Fibroblast of skin of scalp (primary cell): ENCODE measurements around the gene EML4.

Experiments used
- DNase-seq: peaks from one replicate; pipeline ENCODE4 v3.0.0-alpha.2; 2013

EML4 gene

GRCh38 chr2:42227491-42227890 lies 58.3 kb downstream of the EML4 start:
- no peak for DNase-seq

GRCh38 chr2:42228101-42228500 lies 58.9 kb downstream of the EML4 start:
- DNase-seq: no peak

GRCh38 chr2:42229949-42230348 lies 60.8 kb downstream of the EML4 start:
- no peak for DNase-seq

DNA sequence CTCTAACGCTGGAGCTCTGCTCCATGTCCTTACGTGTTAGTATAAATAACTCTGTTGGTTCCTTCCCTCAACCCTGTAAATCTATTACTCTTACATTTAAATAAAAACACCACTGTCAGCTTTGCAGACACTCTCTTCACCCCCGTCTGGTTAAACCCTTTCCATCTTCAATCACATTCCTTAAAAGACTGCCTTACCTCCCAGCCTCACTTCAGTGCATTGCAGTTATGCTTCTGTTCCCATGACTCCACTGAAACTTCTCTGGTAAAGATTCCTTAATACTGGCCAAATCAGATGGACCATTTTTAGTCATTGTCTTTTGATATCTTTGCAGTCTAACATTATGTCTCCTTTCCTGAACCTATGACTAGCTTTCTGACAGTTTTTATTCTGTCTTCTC lies 61.7 kb downstream of the EML4 start:
- DNase-seq: peak; percentile 7

- DNase-seq: no peak
Observed at GRCh38 chr2:42232024-42232423, 62.9 kb downstream of the EML4 start.

- peak; percentile 55 for DNase-seq
Observed at GRCh38 chr2:42233976-42234441, 64.9 kb downstream of the EML4 start.

DNA sequence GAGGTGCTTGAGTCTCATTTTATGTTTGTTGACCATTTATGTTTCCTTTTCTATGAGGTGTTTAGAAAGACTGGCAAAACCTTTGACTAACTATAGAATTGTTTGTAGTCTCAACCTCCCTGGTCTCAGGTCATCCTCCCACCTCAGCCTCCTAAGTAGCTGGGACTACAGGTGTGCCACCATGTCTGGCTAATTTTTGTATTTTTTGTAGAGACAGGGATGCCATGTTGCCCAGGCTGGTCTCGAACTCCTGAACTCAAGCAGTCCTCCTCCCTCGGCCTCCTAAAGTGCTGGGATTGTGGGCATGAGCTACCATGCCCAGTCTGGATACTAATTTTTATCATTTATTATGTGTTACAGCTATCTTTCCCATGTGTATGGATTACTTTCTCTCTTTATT lies 67.8 kb downstream of the EML4 start:
- no peak for DNase-seq

- DNase-seq: peak; percentile 27
Observed at GRCh38 chr2:42238644-42239288, 69.6 kb downstream of the EML4 start.

GRCh38 chr2:42239289-42239661 lies 70.1 kb downstream of the EML4 start:
- DNase-seq: no peak

DNA sequence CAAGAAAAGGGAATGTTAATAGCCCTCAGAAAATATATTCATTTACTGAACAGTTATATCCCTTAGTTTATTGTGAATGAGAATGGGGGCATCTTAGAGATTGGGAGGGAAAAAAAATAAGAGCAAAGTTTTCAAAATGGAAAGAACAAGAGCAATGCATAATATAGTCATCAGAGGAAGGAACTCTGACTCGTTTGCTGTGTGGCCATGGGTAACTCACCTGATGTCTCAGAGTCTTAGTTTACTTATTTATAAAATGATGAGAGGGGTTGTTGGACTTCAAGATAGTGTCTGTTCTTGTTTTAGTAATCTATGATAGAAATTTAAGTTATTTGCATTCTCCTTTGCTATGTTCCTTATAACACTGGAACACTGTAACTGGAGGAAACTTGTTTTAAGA lies 70.7 kb downstream of the EML4 start:
- no peak for DNase-seq

DNA sequence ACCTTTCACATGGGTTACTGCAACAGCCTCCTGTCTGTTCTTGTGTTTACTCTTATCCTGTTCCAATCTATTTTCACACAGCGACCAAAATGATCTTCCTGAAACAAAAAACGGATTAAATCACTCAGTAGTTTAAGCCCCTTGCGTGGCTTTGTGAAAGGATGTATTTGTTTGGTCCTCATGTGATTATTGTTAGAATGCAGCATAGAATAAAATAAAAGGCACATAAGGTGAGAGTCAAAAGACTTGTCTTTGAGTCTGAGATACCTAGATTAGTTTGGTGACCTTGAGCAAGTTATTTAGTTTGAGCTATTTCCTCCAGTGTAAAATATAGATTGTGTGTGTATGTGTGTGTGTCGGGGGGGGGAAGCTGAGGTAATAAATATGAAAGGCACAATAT lies 72.4 kb downstream of the EML4 start:
- DNase-seq: no peak

GRCh38 chr2:42243297-42243696 lies 74.1 kb downstream of the EML4 start:
- DNase-seq: no peak

DNA sequence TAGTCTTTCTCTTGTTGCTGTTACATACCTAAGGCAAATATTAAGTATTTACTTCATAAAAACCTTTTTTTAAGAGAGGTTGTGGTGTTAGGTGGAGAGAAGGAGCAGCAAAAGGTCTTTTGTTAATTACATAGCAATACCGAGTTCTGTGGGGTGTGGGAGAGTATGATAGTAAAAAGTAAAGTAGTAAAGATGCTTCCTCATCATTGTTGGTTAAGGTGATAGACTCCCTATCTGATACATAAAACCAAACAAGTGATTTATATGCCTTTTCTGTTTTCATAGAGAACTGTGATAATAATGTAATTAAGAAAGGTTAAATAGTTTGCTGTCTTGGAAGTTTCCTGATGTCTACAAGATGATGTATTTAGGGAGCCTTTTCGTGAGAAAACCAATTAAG lies 75.4 kb downstream of the EML4 start:
- DNase-seq: no peak

DNA sequence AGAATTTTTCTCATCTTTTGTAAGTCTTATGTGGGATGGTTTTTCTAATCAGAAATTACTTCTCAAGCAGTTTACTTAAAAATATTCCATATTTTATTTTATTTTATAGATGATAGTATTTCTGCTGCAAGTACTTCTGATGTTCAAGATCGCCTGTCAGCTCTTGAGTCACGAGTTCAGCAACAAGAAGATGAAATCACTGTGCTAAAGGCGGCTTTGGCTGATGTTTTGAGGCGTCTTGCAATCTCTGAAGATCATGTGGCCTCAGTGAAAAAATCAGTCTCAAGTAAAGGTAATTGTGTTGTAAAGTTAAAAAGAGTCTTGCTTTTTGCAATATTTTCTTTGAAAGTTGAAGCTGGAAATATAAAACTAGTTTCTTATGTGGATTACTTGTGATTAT lies 76.2 kb downstream of the EML4 start:
- DNase-seq: no peak

- peak; percentile 36 for DNase-seq
Observed at GRCh38 chr2:42246562-42246961, 77.4 kb downstream of the EML4 start.

GRCh38 chr2:42248846-42249245 lies 79.7 kb downstream of the EML4 start:
- DNase-seq: no peak

GRCh38 chr2:42249284-42249683 lies 80.1 kb downstream of the EML4 start:
- DNase-seq: no peak

DNA sequence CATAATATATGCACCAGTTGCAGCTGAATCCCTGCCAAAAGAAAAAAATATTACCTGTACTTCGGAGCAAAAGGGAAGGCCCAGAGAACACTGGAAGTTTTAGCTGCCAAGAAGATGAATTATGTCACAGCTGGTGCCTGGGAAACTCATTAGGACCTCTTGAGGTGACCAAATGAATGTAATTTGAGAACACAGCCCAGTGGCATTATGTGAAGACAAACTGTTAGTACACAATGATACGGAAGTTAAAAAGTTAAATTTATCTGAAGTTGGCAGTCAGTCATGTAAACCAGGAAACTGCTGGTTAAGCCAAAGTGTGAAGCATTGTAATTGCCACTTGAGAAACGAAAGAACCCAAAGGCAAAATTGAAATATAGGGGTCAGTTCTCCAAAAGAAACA lies 80.7 kb downstream of the EML4 start:
- no peak for DNase-seq

GRCh38 chr2:42250925-42251324 lies 81.8 kb downstream of the EML4 start:
- no peak for DNase-seq

DNA sequence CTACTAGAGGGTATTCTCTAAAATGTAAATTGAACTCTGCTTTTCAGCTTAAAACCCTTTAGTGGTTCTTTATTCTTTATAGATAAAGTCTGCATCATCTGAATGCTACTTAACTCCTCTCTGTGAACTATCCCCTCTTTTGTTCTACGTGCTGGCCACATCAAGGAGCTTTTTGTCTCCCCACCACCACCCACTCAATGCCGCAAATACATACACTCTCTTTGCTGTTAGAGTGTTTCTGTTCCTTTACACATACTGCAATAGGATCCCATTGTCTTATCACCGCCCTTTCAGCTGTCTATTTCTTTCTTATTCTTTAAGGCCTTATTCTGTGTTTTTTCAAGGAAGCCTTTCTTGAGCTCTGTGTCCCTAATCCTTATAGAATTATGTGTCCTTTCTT lies 83.3 kb downstream of the EML4 start:
- DNase-seq: no peak

GRCh38 chr2:42254186-42254895 lies 85.2 kb downstream of the EML4 start:
- no peak for DNase-seq

DNA sequence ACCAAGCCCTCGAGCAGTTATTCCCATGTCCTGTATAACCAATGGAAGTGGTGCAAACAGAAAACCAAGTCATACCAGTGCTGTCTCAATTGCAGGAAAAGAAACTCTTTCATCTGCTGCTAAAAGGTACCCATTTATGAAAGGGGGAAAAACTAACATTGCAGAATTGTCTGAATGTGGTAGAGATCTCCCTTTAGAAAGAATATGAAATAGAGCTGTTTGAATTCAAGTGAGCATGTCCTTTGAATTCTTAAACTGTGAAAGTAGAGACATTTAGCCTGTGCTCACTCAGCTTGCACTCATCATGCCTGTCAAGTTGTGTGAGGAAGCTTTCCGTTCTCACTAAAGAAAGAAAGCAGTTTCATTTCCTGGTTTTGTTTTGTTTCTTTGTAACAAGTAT lies 87.4 kb downstream of the EML4 start:
- no peak for DNase-seq

- no peak for DNase-seq
Observed at GRCh38 chr2:42261518-42262195, 92.5 kb downstream of the EML4 start.

DNA sequence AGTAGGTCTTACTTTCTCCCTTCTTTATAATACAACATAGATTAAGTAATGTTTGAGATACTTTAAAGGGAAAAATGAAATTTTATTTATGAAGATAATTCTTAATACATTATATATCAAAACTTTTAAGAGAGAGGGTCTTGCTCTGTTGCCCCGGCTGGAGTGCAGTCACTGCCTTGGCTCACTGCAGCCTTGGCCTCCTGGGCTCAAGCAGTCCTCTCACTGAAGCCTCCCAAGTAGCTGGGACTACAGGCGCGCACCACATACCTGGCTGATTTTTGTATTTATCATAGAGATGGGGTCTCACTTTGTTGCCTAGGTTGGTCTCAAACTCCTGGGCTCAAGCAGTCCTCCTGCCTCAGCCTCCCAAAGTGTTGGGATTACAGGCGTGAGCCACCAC lies 97.1 kb downstream of the EML4 start:
- no peak for DNase-seq
